Thyroid gland (tissue), 4 donors: Measurements from ENCODE around the gene CIAO2B. TPM values are rescaled to one million over a fixed set of nuclear protein-coding genes. Genes with fewer than 3 reads are reported as not detected.

Experiments
- DNase-seq, 2 donors: peaks; one replicate each; pipeline ENCODE4 v3.0.0-alpha.2; 2019
- H3K27ac ChIP-seq, 3 donors: fragments of 200-600 bp; sonication (generic); 1 replicate in 2 of 3; 2 replicates in 1 of 3; pipeline ENCODE4 v1.5.1; 2016 to 2019; ENCODE audit warnings: mild to moderate bottlenecking in 1 of 3, moderate library complexity in 1 of 3
- H3K27me3 ChIP-seq: fragments of 200-600 bp; sonication (generic); one replicate; pipeline ENCODE4 v1.5.1; 2019
- H3K36me3 ChIP-seq, 2 donors: fragments of 200-600 bp; sonication (generic); one replicate each; pipeline ENCODE4 v1.5.1; 2016 to 2019
- H3K4me1 ChIP-seq, 2 donors: fragments of 200-600 bp; sonication (generic); one replicate each; pipeline ENCODE4 v1.5.1; 2017 to 2019
- H3K4me3 ChIP-seq, 3 donors: fragments of 200-600 bp; sonication (generic); replicated peaks in 1 of 3; 1 replicate in 2 of 3; 2 replicates in 1 of 3; pipeline ENCODE4 v1.5.1; 2016; ENCODE audit warnings: mild to moderate bottlenecking in 1 of 3
- H3K9me3 ChIP-seq: fragments of 200-600 bp; sonication (generic); one replicate; pipeline ENCODE4 v1.5.1; 2017
- CTCF ChIP-seq, 6 experiments: fragments of 200-600 bp in 3 of 6; fragments of 450-650 bp in 3 of 6; sonication (generic) in 3 of 6; IDR thresholded peaks; one replicate each; pipeline ENCODE4 v1.5.1; 2016 to 2019; ENCODE audit warnings: antibody characterized with exemption in 6 of 6, mild to moderate bottlenecking in 2 of 6, inconsistent platforms in 1 of 6, moderate library complexity in 1 of 6
- POLR2A ChIP-seq, 2 donors: fragments of 450-650 bp; IDR thresholded peaks; one replicate each; pipeline ENCODE4 v1.6.1; 2017; ENCODE audit warnings: antibody characterized with exemption in 2 of 2, mild to moderate bottlenecking in 2 of 2, moderate library complexity in 1 of 2
- WGBS, 2 donors: methylation state at CpG; one replicate each; pipeline ENCODE4 v1.1.5; 2017; 5-methylcytosine and 5-hydroxymethylcytosine counted together
- intact Hi-C: fragments of 100-400 bp; cut with DNase I; formaldehyde crosslinking; loops from one replicate; pipeline ENCODE4 v1.15.1; 2023
- total RNA-seq, 4 donors: library from RNA; depleted of rRNA; stranded (reverse); fragments of >200 nt; gene quantifications; one replicate each; pipeline ENCODE4 v1.2.3, GENCODE V29; 2016

The CIAO2B gene
- total RNA-seq, 4 donors from 2014 or later: 29.4 to 113 (median 48.3) TPM

DNA sequence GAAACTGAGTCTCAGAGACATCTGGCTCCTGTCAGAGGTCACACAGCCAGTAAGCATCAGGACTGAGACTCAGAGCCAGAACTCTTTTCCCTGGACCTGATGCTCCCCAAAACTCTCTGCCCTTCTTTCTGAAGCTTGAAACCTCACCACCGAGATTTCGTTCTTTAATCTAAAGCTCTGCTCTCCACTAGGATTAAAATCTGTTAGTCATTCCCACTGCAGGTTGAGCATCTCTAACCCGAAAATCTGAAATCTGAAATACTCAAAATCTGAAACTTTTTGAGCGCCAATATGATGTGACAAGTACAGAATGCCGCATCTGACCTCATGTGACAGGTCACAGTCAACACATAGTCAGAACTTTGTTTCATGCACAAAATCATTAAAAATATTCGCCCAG, 17.7 kb downstream of the CIAO2B start:
- WGBS, 2 donors: 89 to 92% methylated on average over 6 of the region's 6 CpGs
- no peak for DNase-seq
- Histone ChIP-seq H3K4me3 (no peak overlapping the region), H3K27me3 (no peaks in the 10 kb centered on the region), H3K4me1 (peaks cover 33 to 42% of the 10 kb centered on the region in 2 donors), H3K36me3 (no peaks in the 10 kb centered on the region), H3K9me3 (no peaks in the 10 kb centered on the region), H3K27ac (no peak overlapping the region)
- TF ChIP-seq POLR2A (IDR thresholded peaks at IDR 0.05) (no peak), CTCF (IDR thresholded peaks at IDR 0.05) (no peak)
- intact Hi-C loops: no loop called here

GRCh38 chr16:66915041-66915440, 19.2 kb downstream of the CIAO2B start:
- intact Hi-C loops: no loop called here
- TF ChIP-seq POLR2A (IDR thresholded peaks at IDR 0.05): no peak
- no peak for TF ChIP-seq CTCF (IDR thresholded peaks at IDR 0.05)
- peak overlapping the region in 1 of 3 donors; percentile 33 for H3K27ac ChIP-seq
- 71 to 83% methylated on average over 7 of the region's 7 CpGs for WGBS, 2 donors
- no peaks in the 10 kb centered on the region for H3K27me3 ChIP-seq
- peaks cover 28 to 30% of the 10 kb centered on the region in 2 donors for H3K4me1 ChIP-seq
- DNase-seq: no peak
- no peaks in the 10 kb centered on the region for H3K9me3 ChIP-seq
- H3K36me3 ChIP-seq: no peaks in the 10 kb centered on the region
- H3K4me3 ChIP-seq: no peak overlapping the region

GRCh38 chr16:66914541-66914940, 19.7 kb downstream of the CIAO2B start:
- Histone ChIP-seq H3K27me3 (no peaks in the 10 kb centered on the region), H3K4me1 (peaks cover 23 to 25% of the 10 kb centered on the region in 2 donors), H3K4me3 (no peak overlapping the region), H3K9me3 (no peaks in the 10 kb centered on the region), H3K27ac (peak overlapping the region in 1 of 3 donors; percentile 33), H3K36me3 (no peaks in the 10 kb centered on the region)
- TF ChIP-seq POLR2A (IDR thresholded peaks at IDR 0.05) (no peak), CTCF (IDR thresholded peaks at IDR 0.05) (no peak)
- WGBS, 2 donors: 96 to 97% methylated on average over 7 of the region's 7 CpGs
- intact Hi-C loops: no loop called here
- DNase-seq: no peak

GRCh38 chr16:66913711-66914110, 20.5 kb downstream of the CIAO2B start:
- TF ChIP-seq CTCF (IDR thresholded peaks at IDR 0.05) (no peak), POLR2A (IDR thresholded peaks at IDR 0.05) (no peak)
- no peaks in the 10 kb centered on the region for H3K9me3 ChIP-seq
- H3K27me3 ChIP-seq: no peaks in the 10 kb centered on the region
- H3K36me3 ChIP-seq: no peaks in the 10 kb centered on the region
- H3K27ac ChIP-seq: no peak overlapping the region
- H3K4me1 ChIP-seq: peaks cover 14 to 16% of the 10 kb centered on the region in 2 donors
- intact Hi-C loops: no loop called here
- DNase-seq: no peak
- 80 to 83% methylated on average over 1 to 4 of the region's 4 CpGs for WGBS, 2 donors
- H3K4me3 ChIP-seq: no peak overlapping the region

DNA sequence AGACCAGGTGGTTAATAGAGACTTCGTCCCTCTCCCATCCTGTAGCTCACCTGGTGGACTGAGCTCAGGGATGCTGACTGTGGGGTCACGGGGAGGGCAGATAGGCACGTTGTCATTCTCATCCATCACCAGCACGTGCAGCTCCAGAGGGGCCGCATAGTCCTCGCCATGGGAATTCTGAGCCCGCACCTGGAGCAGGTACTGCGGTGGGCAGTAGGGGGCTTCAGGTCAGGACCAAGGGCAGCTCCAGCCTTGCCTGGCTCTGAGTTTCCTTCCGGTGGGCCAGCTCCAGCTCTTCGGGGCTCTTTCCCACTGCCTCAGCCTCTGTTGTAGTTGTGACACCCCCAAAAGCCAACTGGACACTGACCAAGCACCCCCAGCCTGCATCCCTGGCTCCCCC, 21.1 kb downstream of the CIAO2B start:
- peaks cover 8 to 10% of the 10 kb centered on the region in 2 donors for H3K4me1 ChIP-seq
- no peak for DNase-seq
- no peak overlapping the region for H3K27ac ChIP-seq
- no peaks in the 10 kb centered on the region for H3K9me3 ChIP-seq
- WGBS, 2 donors: 54% methylated on average over 4 of the region's 10 CpGs; no CpG with 5 or more reads in 1 of the 2 donors
- TF ChIP-seq POLR2A (IDR thresholded peaks at IDR 0.05) (no peak), CTCF (IDR thresholded peaks at IDR 0.05) (no peak)
- intact Hi-C loops: no loop called here
- H3K36me3 ChIP-seq: no peaks in the 10 kb centered on the region
- H3K4me3 ChIP-seq: no peak overlapping the region
- H3K27me3 ChIP-seq: no peaks in the 10 kb centered on the region
